HTR-8/SVneo (cell line): Measurements from ENCODE around the gene LPAR1.

Experiments
- DNase-seq: peaks from one replicate; pipeline ENCODE4 v3.0.0; 2011; ENCODE audit warnings: low spot score, mixed read lengths; ENCODE audit not compliant: insufficient read length
- FAIRE-seq: peaks from 2 replicates; lab custom pipeline; 2011; peaks lifted over from hg19 to GRCh38; lab: Jason Lieb, UNC

The LPAR1 gene

GRCh38 chr9:110971234-110971633 is 67.0 kb downstream of the LPAR1 start:
- DNase-seq = no peak
- no peak for FAIRE-seq

GRCh38 chr9:110969971-110970386 is 68.3 kb downstream of the LPAR1 start:
- no peak for FAIRE-seq
- DNase-seq = peak; percentile 73

GRCh38 chr9:110968096-110968495 is 70.2 kb downstream of the LPAR1 start:
- no peak for FAIRE-seq
- no peak for DNase-seq

- FAIRE-seq (no peak), DNase-seq (no peak)
Measured at GRCh38 chr9:110967196-110967595, 71.1 kb downstream of the LPAR1 start.

- FAIRE-seq = no peak
- DNase-seq = no peak
Measured at GRCh38 chr9:110960288-110960687, 78.0 kb downstream of the LPAR1 start.

GRCh38 chr9:110958847-110959246 is 79.4 kb downstream of the LPAR1 start:
- FAIRE-seq (no peak), DNase-seq (no peak)

GRCh38 chr9:110954822-110955291 is 83.4 kb downstream of the LPAR1 start:
- DNase-seq = no peak
- no peak for FAIRE-seq

GRCh38 chr9:110952540-110952859 is 85.8 kb downstream of the LPAR1 start:
- FAIRE-seq (peak; percentile 51), DNase-seq (no peak)

GRCh38 chr9:110951805-110952539 is 86.3 kb downstream of the LPAR1 start:
- DNase-seq (no peak), FAIRE-seq (no peak)

- FAIRE-seq = no peak
Measured at GRCh38 chr9:110950041-110950645, 88.1 kb downstream of the LPAR1 start.

GRCh38 chr9:110949081-110949480 is 89.2 kb downstream of the LPAR1 start:
- DNase-seq (no peak), FAIRE-seq (no peak)

More at GRCh38 chr9:110950041-110950645, 88.1 kb downstream of the LPAR1 start:
- no peak for DNase-seq

GRCh38 chr9:110947491-110948044 is 90.7 kb downstream of the LPAR1 start:
- peak; percentile 68 for FAIRE-seq
- no peak for DNase-seq

- DNase-seq = peak; percentile 49
- peak; percentile 33 for FAIRE-seq
Measured at GRCh38 chr9:110942522-110942921, 95.7 kb downstream of the LPAR1 start.

- FAIRE-seq = no peak
- no peak for DNase-seq
Measured at GRCh38 chr9:110940951-110941557, 97.2 kb downstream of the LPAR1 start.

GRCh38 chr9:110939573-110939972 is 98.7 kb downstream of the LPAR1 start:
- DNase-seq (no peak), FAIRE-seq (no peak)

- FAIRE-seq = no peak
- no peak for DNase-seq
Measured at GRCh38 chr9:110939047-110939446, 99.2 kb downstream of the LPAR1 start.

- DNase-seq (no peak), FAIRE-seq (no peak)
Measured at GRCh38 chr9:110938242-110938641, 100.0 kb downstream of the LPAR1 start.

GRCh38 chr9:110936719-110937452 is 101.4 kb downstream of the LPAR1 start:
- DNase-seq (no peak), FAIRE-seq (peak; percentile 16)

GRCh38 chr9:110936237-110936636 is 102.0 kb downstream of the LPAR1 start:
- FAIRE-seq = peak; percentile 78
- no peak for DNase-seq

GRCh38 chr9:110935829-110936228 is 102.4 kb downstream of the LPAR1 start:
- DNase-seq = no peak
- no peak for FAIRE-seq
